Caco-2 (cell line): ENCODE data around the gene ZSCAN1. TPM values are rescaled to one million over a fixed set of nuclear protein-coding genes. Genes with fewer than 3 reads are reported as not detected.

Experiments
- Bru-seq: library from RNA; stranded (reverse); fragments of 400-500 nt; gene quantifications from one replicate; lab custom pipeline; 2021; lab: Mats Ljungman, UMichigan
- BruChase-seq, 2 experiments: library from RNA; stranded (reverse); fragments of 400-500 nt; gene quantifications; one replicate each; lab custom pipeline; 2021; lab: Mats Ljungman, UMichigan
- BruUV-seq: library from RNA; stranded (reverse); fragments of 400-500 nt; replicated peaks from 2 replicates; lab custom pipeline; 2021; lab: Mats Ljungman, UMichigan
- CTCF ChIA-PET: fragments of 300-600 bp; sonication (Branson Sonifier 250); formaldehyde crosslinking; loops from one replicate; lab custom pipeline; 2022; ENCODE audit warnings: antibody characterized with exemption; lab: Charles Lee
- POLR2A ChIA-PET: fragments of 300-600 bp; sonication (Branson Sonifier 250); formaldehyde crosslinking; loops from one replicate; lab custom pipeline; 2022; ENCODE audit warnings: antibody characterized with exemption; lab: Charles Lee
- DNase-seq, 2 experiments: peaks; one replicate each; pipeline versions ENCODE4 v3.0.0 to v3.0.0-alpha.2; 2020 to 2022
- H3K27me3 ChIP-seq: replicated peaks from 2 replicates; pipeline ENCODE4 v1.6.0; 2011; ENCODE audit warnings: low read length; ENCODE audit not compliant: control insufficient read depth, insufficient read depth
- H3K36me3 ChIP-seq: 2 replicates; pipeline ENCODE4 v1.5.1; 2011; ENCODE audit warnings: low read length; ENCODE audit not compliant: control insufficient read depth, insufficient read depth
- H3K4me1 ChIP-seq: fragments of 250-450 bp; sonication (Bioruptor Pico); 2 replicates; pipeline ENCODE4 v1.5.1; 2020; ENCODE audit warnings: mild to moderate bottlenecking
- H3K4me3 ChIP-seq: 2 replicates; pipeline ENCODE4 v1.5.1; 2011; ENCODE audit warnings: low read depth, mild to moderate bottlenecking, control low read depth, low read length
- H3K9me3 ChIP-seq: fragments of 250-450 bp; sonication (Bioruptor Pico); 2 replicates; pipeline ENCODE4 v1.5.1; 2020; ENCODE audit warnings: mild to moderate bottlenecking, moderate library complexity
- H3K27ac Mint-ChIP-seq: one replicate; pipeline ENCODE4 v1.8.0; 2022; ENCODE audit warnings: mixed read lengths; ENCODE audit not compliant: unreplicated experiment
- H3K27me3 Mint-ChIP-seq: one replicate; pipeline ENCODE4 v1.8.0; 2022; ENCODE audit warnings: mixed read lengths; ENCODE audit not compliant: insufficient read depth, unreplicated experiment
- H3K36me3 Mint-ChIP-seq: one replicate; pipeline ENCODE4 v1.8.0; 2022; ENCODE audit warnings: mild to moderate bottlenecking, mixed read lengths; ENCODE audit not compliant: insufficient read depth, unreplicated experiment
- H3K4me1 Mint-ChIP-seq: one replicate; pipeline ENCODE4 v1.8.0; 2022; ENCODE audit warnings: low read depth, mixed read lengths; ENCODE audit not compliant: unreplicated experiment
- H3K4me3 Mint-ChIP-seq: one replicate; pipeline ENCODE4 v1.8.0; 2022; ENCODE audit warnings: mild to moderate bottlenecking, moderate library complexity, mixed read lengths; ENCODE audit not compliant: unreplicated experiment
- H3K9me3 Mint-ChIP-seq: one replicate; pipeline ENCODE4 v1.8.0; 2022; ENCODE audit warnings: mixed read lengths; ENCODE audit not compliant: unreplicated experiment
- CTCF ChIP-seq, 2 experiments: fragments of 200-600 bp in 1 of 2; IDR thresholded peaks; 1 replicate in 1 of 2; 2 replicates in 1 of 2; pipeline versions ENCODE4 v1.5.1 to v1.8.0; 2011 to 2022; ENCODE audit warnings: antibody characterized with exemption in 1 of 2, control low read depth in 1 of 2, inconsistent platforms in 1 of 2, low read depth in 1 of 2, low read length in 1 of 2, mild to moderate bottlenecking in 1 of 2, moderate library complexity in 1 of 2; ENCODE audit not compliant: insufficient read depth in 1 of 2, severe bottlenecking in 1 of 2, unreplicated experiment in 1 of 2
- intact Hi-C: fragments of 100-400 bp; cut with micrococcal nuclease; formaldehyde crosslinking; loops from one replicate; pipeline ENCODE4 v1.10.0; 2022; ENCODE audit not compliant: unreplicated experiment
- long read RNA-seq: library from polyadenylated mRNA; stranded (forward); transcript quantifications from one replicate; pipeline ENCODE4 v2.0.0, GENCODE V29; 2022
- total RNA-seq: library from RNA; stranded (reverse); gene quantifications from 2 replicates; pipeline ENCODE4 v1.2.3, GENCODE V29; 2022

Gene ZSCAN1
- total RNA-seq (not detected in 2 replicates), Bru-seq, nascent RNA (not detected), BruChase-seq, experiment 1, labeled RNA remaining after a 2-hour chase (not detected), BruChase-seq, experiment 2, labeled RNA remaining after a 6-hour chase (not detected)
- long read RNA-seq, result 0 reads

GRCh38 chr19:58033741-58034476 is at the start of gene ZSCAN1:
Gene ZSCAN1, plus strand, starts transcription at chr19:58034025. Its CDS starts 3,812 bp downstream, at chr19:58037837.
- ChIA-PET POLR2A (no interaction called here), CTCF (no interaction called here)
- Mint-ChIP-seq H3K27me3 (no peaks in the 10 kb centered on the region), H3K36me3 (no peaks in the 10 kb centered on the region), H3K4me3 (no peak within 1 kb of the TSS), H3K27ac (no peak within 1 kb of the TSS), H3K9me3 (peaks cover 40% of the 10 kb centered on the region), H3K4me1 (no peaks in the 10 kb centered on the region)
- no peak for TF ChIP-seq CTCF (IDR thresholded peaks at IDR 0.05; ENCODE audit: insufficient read depth in 1 of 2, low read depth in 1 of 2, low read length in 1 of 2, severe bottlenecking in 1 of 2, unreplicated experiment in 1 of 2)
- no peaks in the 10 kb centered on the region for H3K27me3 ChIP-seq
- no peak for DNase-seq
- peaks cover 16% of the 10 kb centered on the region; the same call in 1 of the 2 replicates for H3K9me3 ChIP-seq
- H3K36me3 ChIP-seq, result no peaks in the 10 kb centered on the region
- no peak within 1 kb of the TSS for H3K4me3 ChIP-seq
- BruUV-seq, result no TSS peak
- intact Hi-C loops, result no loop called here
- H3K4me1 ChIP-seq, result no peaks in the 10 kb centered on the region

DNA sequence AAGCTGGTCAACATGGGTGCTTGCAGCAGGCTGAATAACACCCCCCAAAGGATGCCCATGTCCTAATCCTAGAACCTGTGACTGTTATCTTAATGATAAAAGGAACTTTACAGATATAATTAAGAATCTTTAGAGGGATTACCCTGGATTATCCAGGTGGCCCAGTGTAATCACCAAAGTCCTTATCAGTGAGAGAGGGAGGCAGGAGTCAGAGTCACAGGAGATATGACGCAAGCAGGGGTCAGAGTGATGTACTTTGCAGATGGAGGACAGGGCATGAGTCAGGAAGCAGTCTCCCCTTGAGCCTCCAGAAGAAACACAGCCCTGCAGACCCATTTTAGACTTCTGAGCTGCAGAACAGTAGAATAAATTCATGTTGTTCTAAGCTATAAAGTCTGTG is 41.0 kb upstream of the ZSCAN1 start:
- Histone ChIP-seq H3K4me3 (no peak overlapping the region), H3K27me3 (no peaks in the 10 kb centered on the region), H3K36me3 (no peaks in the 10 kb centered on the region), H3K9me3 (peaks cover 32% of the 10 kb centered on the region), H3K4me1 (no peaks in the 10 kb centered on the region)
- no TSS peak for BruUV-seq
- no peaks in the 10 kb centered on the region for H3K27me3 Mint-ChIP-seq
- POLR2A ChIA-PET, result no interaction called here
- no peak for TF ChIP-seq CTCF (IDR thresholded peaks at IDR 0.05; ENCODE audit: insufficient read depth in 1 of 2, low read depth in 1 of 2, low read length in 1 of 2, severe bottlenecking in 1 of 2, unreplicated experiment in 1 of 2)
- CTCF ChIA-PET, result no interaction called here
- H3K27ac Mint-ChIP-seq, result no peak overlapping the region
- intact Hi-C loops, result no loop called here
- no peak overlapping the region for H3K4me3 Mint-ChIP-seq
- H3K36me3 Mint-ChIP-seq, result peaks cover 43% of the 10 kb centered on the region
- peaks cover 61% of the 10 kb centered on the region for H3K9me3 Mint-ChIP-seq
- DNase-seq, result no peak
- H3K4me1 Mint-ChIP-seq, result no peaks in the 10 kb centered on the region

- Mint-ChIP-seq H3K4me1 (peaks cover 7% of the 10 kb centered on the region), H3K27me3 (peaks cover 3% of the 10 kb centered on the region), H3K27ac (no peak overlapping the region), H3K36me3 (peaks cover 76% of the 10 kb centered on the region), H3K9me3 (peaks cover 57% of the 10 kb centered on the region), H3K4me3 (peak overlapping the region; percentile 78)
- H3K9me3 ChIP-seq, result peaks cover 39% of the 10 kb centered on the region
- ChIA-PET POLR2A (no interaction called here), CTCF (interaction anchor here (0.5 kb wide), 1 partner anchor 74 kb away, joined by 6 read pairs; no protein-coding TSS in a partner anchor)
- peaks cover 12% of the 10 kb centered on the region for H3K36me3 ChIP-seq
- H3K27me3 ChIP-seq, result no peaks in the 10 kb centered on the region
- H3K4me3 ChIP-seq, result no peak overlapping the region
- DNase-seq, result no peak
- no peaks in the 10 kb centered on the region for H3K4me1 ChIP-seq
- intact Hi-C loops, result loop anchor here (5.0 kb wide), 1 partner anchor 467 kb away; the partner anchor contains the start of gene ZNF324
- no TSS peak for BruUV-seq
- no peak for TF ChIP-seq CTCF (IDR thresholded peaks at IDR 0.05; ENCODE audit: insufficient read depth in 1 of 2, low read depth in 1 of 2, low read length in 1 of 2, severe bottlenecking in 1 of 2, unreplicated experiment in 1 of 2)
Observed at GRCh38 chr19:58000677-58001076, 33.1 kb upstream of the ZSCAN1 start.
